Activated T-cell treated with anti-CD3 and anti-CD28 coated beads, Interleukin-2, amount 50 U/mL, for 4 hours (primary cell): ENCODE measurements around the gene BAHD1. TPM values are rescaled to one million over a fixed set of nuclear protein-coding genes. Genes with fewer than 3 reads are reported as not detected.
A peak's percentile ranks its signal among the peaks of the same experiment; 100 is the strongest.

Experiments
- ATAC-seq, 2 donors: fragments of 200-7000 bp; cut with Tn5 transposase; one replicate each; pipeline ENCODE4 v1.10.0; 2021
- DNase-seq: peaks from one replicate; pipeline ENCODE4 v3.0.0-alpha.2; 2020
- H3K27me3 Mint-ChIP-seq: one replicate; pipeline ENCODE4 v1.8.0; 2021; ENCODE audit warnings: low read depth, mixed read lengths
- H3K36me3 Mint-ChIP-seq: one replicate; pipeline ENCODE4 v1.8.0; 2022; ENCODE audit warnings: mixed read lengths; ENCODE audit not compliant: insufficient read depth
- H3K4me1 Mint-ChIP-seq: one replicate; pipeline ENCODE4 v1.8.0; 2021; ENCODE audit warnings: low read depth, mixed read lengths
- H3K4me3 Mint-ChIP-seq: one replicate; pipeline ENCODE4 v1.8.0; 2021; ENCODE audit warnings: mild to moderate bottlenecking, moderate library complexity, mixed read lengths
- H3K9me3 Mint-ChIP-seq: one replicate; pipeline ENCODE4 v1.8.0; 2021; ENCODE audit warnings: mixed read lengths
- total RNA-seq, 3 donors: library from RNA; stranded (reverse); gene quantifications; one replicate each; pipeline ENCODE4 v1.2.1, GENCODE V29; 2021

Gene BAHD1
- total RNA-seq, 3 donors from 2014 or later = 28.0 to 31.6 (median 31.5) TPM

GRCh38 chr15:40435710-40436089 lies 5.1 kb upstream of the BAHD1 start:
- ATAC-seq (no peak), DNase-seq (no peak)
- H3K9me3 Mint-ChIP-seq = no peaks in the 10 kb centered on the region
- no peaks in the 10 kb centered on the region for H3K36me3 Mint-ChIP-seq
- peak overlapping the region; percentile 47 for H3K4me3 Mint-ChIP-seq
- H3K4me1 Mint-ChIP-seq = peaks cover 32% of the 10 kb centered on the region
- H3K27me3 Mint-ChIP-seq = peaks cover 30% of the 10 kb centered on the region

GRCh38 chr15:40436116-40436891 lies 4.4 kb upstream of the BAHD1 start:
- peaks cover 32% of the 10 kb centered on the region for H3K4me1 Mint-ChIP-seq
- H3K27me3 Mint-ChIP-seq = peaks cover 30% of the 10 kb centered on the region
- ATAC-seq (no peak), DNase-seq (no peak)
- H3K36me3 Mint-ChIP-seq = no peaks in the 10 kb centered on the region
- H3K4me3 Mint-ChIP-seq = peak overlapping the region; percentile 65
- no peaks in the 10 kb centered on the region for H3K9me3 Mint-ChIP-seq

DNA sequence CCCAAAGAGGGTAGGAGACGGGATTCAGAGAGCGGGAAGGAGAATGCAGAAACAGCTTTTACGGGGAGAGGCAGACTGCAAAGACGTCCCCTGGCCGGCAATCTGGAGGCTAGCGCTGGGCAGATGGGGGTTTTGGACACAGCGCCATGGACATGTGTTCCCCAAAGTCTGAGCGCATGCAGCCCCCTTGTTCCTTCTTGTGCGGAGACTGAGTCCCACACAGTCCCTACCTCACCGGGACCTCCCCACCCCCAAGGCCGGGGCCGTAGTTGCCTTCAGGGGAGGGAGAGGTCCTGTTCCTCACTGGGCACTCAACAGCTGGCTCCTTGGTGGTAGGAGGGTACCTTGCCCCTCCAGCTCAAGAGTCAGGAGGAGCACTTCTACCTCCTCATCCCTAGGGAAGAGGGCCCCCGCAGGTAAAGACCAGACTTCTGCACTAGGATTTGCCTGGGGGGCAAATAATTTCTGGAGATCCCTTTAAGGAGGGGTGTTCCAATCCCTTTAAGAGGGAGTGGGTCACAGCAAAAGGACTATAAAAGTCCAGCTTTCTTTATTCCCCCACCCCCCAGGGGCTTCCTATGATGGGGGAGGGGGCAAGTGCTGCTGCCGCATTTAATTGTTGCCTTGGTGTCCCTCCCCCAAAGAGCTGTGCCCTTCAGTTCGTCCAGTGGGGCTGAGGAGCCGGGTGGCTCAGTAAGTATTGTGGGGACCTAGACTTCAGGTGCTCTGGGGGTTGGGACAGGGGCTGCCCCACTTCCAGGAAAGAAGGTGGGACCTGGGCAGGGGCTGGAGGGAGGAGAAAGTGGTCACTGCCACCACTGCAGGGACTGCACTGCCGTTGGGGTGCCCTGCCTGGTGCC lies 3.6 kb upstream of the BAHD1 start:
- DNase-seq (no peak), ATAC-seq (no peak)
- no peaks in the 10 kb centered on the region for H3K9me3 Mint-ChIP-seq
- H3K4me1 Mint-ChIP-seq = peaks cover 32% of the 10 kb centered on the region
- H3K4me3 Mint-ChIP-seq = peak overlapping the region; percentile 65
- H3K36me3 Mint-ChIP-seq = no peaks in the 10 kb centered on the region
- peaks cover 30% of the 10 kb centered on the region for H3K27me3 Mint-ChIP-seq

GRCh38 chr15:40437752-40438687 lies 2.7 kb upstream of the BAHD1 start:
- ATAC-seq (no peak), DNase-seq (no peak)
- peaks cover 30% of the 10 kb centered on the region for H3K27me3 Mint-ChIP-seq
- H3K9me3 Mint-ChIP-seq = no peaks in the 10 kb centered on the region
- peak overlapping the region; percentile 8 for H3K4me3 Mint-ChIP-seq
- no peaks in the 10 kb centered on the region for H3K36me3 Mint-ChIP-seq
- H3K4me1 Mint-ChIP-seq = peaks cover 40% of the 10 kb centered on the region

GRCh38 chr15:40438712-40439111 lies 2.0 kb upstream of the BAHD1 start:
- ATAC-seq (no peak), DNase-seq (no peak)
- H3K4me3 Mint-ChIP-seq = no peak overlapping the region
- H3K27me3 Mint-ChIP-seq = peaks cover 30% of the 10 kb centered on the region
- H3K36me3 Mint-ChIP-seq = no peaks in the 10 kb centered on the region
- no peaks in the 10 kb centered on the region for H3K9me3 Mint-ChIP-seq
- H3K4me1 Mint-ChIP-seq = peaks cover 47% of the 10 kb centered on the region

DNA sequence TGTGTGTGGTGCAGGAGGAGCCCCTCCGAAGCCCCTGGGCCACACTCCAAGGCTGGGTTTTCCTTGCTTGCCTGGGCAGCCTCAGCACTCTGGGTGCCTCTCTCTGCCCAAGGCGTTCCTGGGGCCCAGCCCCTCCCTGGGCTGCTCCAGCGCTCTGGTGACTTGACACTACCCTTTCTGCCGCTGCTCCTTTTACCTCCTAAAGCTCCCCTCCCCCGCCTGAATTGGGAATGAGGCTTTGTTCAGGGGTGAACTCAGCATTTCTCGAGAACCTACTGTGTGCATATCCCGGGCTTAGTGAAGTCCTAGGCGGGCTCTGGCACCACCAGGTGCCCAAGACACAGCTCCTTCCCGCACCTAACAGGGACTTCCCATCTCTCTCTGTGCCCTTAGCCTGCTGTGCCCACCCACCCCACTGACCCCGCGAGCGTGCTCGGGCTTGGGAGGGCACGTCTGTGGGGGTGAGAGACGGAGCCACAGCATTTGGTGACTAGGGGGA lies 1.2 kb upstream of the BAHD1 start:
- Mint-ChIP-seq H3K4me1 (peaks cover 55% of the 10 kb centered on the region), H3K4me3 (peak overlapping the region; percentile 83), H3K27me3 (peaks cover 30% of the 10 kb centered on the region), H3K9me3 (no peaks in the 10 kb centered on the region), H3K36me3 (no peaks in the 10 kb centered on the region)
- ATAC-seq (no peak), DNase-seq (no peak)

GRCh38 chr15:40439960-40440742 lies 602 bp upstream of the BAHD1 start:
- Mint-ChIP-seq H3K9me3 (no peaks in the 10 kb centered on the region), H3K4me1 (peaks cover 59% of the 10 kb centered on the region), H3K27me3 (peaks cover 30% of the 10 kb centered on the region), H3K4me3 (peak overlapping the region; percentile 83), H3K36me3 (no peaks in the 10 kb centered on the region)
- ATAC-seq (no peak), DNase-seq (no peak)

GRCh38 chr15:40441565-40442531 lies 1.1 kb downstream of the BAHD1 start:
- peak overlapping the region; percentile 88 for H3K4me3 Mint-ChIP-seq
- peaks cover 59% of the 10 kb centered on the region for H3K4me1 Mint-ChIP-seq
- DNase-seq = no peak
- H3K9me3 Mint-ChIP-seq = no peaks in the 10 kb centered on the region
- peaks cover 22% of the 10 kb centered on the region for H3K27me3 Mint-ChIP-seq
- no peaks in the 10 kb centered on the region for H3K36me3 Mint-ChIP-seq
- ATAC-seq = peak; percentile 5 to 8

DNA sequence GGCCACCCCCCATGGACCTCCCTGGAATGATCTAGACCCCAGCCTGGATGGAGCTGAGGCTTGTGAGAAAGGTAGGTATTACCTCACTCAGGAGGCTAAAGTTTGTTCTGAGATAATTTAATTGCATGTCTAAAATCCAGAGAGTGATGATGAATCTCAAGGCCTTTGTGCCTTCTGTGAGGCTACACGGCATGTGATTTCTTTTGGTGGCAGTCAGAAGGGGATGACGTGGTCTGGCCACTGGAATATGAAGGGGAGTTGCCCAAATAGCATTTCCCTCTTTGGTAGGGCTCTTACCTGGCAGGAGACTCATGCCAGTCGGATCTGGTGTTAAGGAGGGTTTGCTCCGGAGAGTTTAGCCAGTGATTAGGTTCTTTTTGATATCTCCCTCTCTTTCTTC lies 2.5 kb downstream of the BAHD1 start:
- peaks cover 54% of the 10 kb centered on the region for H3K4me1 Mint-ChIP-seq
- peak overlapping the region; percentile 88 for H3K4me3 Mint-ChIP-seq
- no peak for ATAC-seq
- no peaks in the 10 kb centered on the region for H3K36me3 Mint-ChIP-seq
- peaks cover 10% of the 10 kb centered on the region for H3K27me3 Mint-ChIP-seq
- no peaks in the 10 kb centered on the region for H3K9me3 Mint-ChIP-seq
- DNase-seq = no peak

GRCh38 chr15:40443846-40444245 lies 3.1 kb downstream of the BAHD1 start:
- H3K4me1 Mint-ChIP-seq = peaks cover 55% of the 10 kb centered on the region
- ATAC-seq = no peak
- H3K36me3 Mint-ChIP-seq = no peaks in the 10 kb centered on the region
- H3K9me3 Mint-ChIP-seq = no peaks in the 10 kb centered on the region
- H3K27me3 Mint-ChIP-seq = peaks cover 4% of the 10 kb centered on the region
- peak overlapping the region; percentile 64 for H3K4me3 Mint-ChIP-seq
- DNase-seq = no peak

DNA sequence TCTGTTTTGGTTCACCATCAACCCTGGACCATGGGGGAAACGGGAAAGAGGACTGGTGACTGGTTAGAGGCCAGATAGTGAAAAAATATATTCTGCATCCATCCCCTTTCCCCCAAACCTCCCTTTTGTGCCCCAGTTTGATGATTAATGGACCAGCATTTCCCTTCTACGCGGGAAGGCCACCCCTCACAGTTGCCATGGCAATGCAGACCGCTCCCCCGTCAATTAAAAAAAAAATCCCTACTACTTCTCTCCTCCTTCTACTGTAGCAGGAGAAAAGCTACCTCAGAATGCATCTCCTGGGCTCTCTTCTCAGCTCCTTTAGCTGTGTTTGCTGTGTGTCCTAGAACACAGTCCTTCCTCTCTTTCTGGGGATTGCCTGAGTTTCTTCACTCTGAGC lies 4.0 kb downstream of the BAHD1 start:
- no peak for DNase-seq
- H3K27me3 Mint-ChIP-seq = no peaks in the 10 kb centered on the region
- ATAC-seq = no peak
- H3K4me1 Mint-ChIP-seq = peaks cover 58% of the 10 kb centered on the region
- H3K36me3 Mint-ChIP-seq = peaks cover 3% of the 10 kb centered on the region
- H3K9me3 Mint-ChIP-seq = no peaks in the 10 kb centered on the region
- H3K4me3 Mint-ChIP-seq = no peak overlapping the region

DNA sequence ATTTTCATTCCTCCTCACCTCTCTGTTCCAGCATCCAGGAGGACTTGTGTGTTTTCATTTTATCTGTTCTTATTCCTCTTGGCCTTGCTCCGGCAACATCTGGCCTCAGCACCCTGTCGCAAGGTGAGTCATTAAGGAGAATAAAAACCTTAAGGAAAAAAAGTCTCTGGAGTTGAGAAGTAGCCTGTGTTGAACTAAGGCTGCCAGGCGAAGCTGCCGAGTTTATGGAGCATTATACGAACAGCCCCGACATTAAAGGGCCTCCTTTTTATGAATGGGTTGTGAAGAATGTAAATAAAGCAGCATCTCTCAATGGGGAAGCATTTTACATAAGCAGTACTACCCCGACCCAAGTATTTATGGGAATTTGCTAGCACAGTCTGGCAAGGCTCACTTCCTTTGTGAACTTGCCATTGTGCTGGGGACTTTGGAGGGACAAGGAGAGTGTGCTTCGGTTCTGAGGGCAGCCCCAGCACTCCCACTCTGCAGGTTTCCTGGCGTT lies 4.7 kb downstream of the BAHD1 start:
- DNase-seq (no peak), ATAC-seq (no peak)
- no peaks in the 10 kb centered on the region for H3K9me3 Mint-ChIP-seq
- H3K27me3 Mint-ChIP-seq = no peaks in the 10 kb centered on the region
- peaks cover 3% of the 10 kb centered on the region for H3K36me3 Mint-ChIP-seq
- H3K4me1 Mint-ChIP-seq = peaks cover 60% of the 10 kb centered on the region
- H3K4me3 Mint-ChIP-seq = no peak overlapping the region
